Lower lobe of right lung (tissue), 2 donors: Measurements from ENCODE around the gene DCST2. TPM values are rescaled to one million over a fixed set of nuclear protein-coding genes. Genes with fewer than 3 reads are reported as not detected.

Experiments
- ATAC-seq, 2 donors: fragments of 200-7000 bp; cut with Tn5 transposase; one replicate each; pipeline ENCODE4 v1.9.1; 2020 to 2022; ENCODE audit warnings: mild to moderate bottlenecking in 2 of 2, moderate library complexity in 2 of 2
- DNase-seq: peaks from one replicate; pipeline ENCODE4 v3.0.0-alpha.2; 2020
- H3K27ac ChIP-seq: fragments of 200-600 bp; one replicate; pipeline ENCODE4 v1.8.0; 2022
- H3K27me3 ChIP-seq: fragments of 200-600 bp; one replicate; pipeline ENCODE4 v1.8.0; 2022; ENCODE audit warnings: low read depth
- H3K36me3 ChIP-seq: fragments of 200-600 bp; one replicate; pipeline ENCODE4 v1.8.0; 2022; ENCODE audit warnings: mild to moderate bottlenecking
- H3K4me1 ChIP-seq: fragments of 200-600 bp; one replicate; pipeline ENCODE4 v1.8.0; 2022
- H3K4me3 ChIP-seq: fragments of 200-600 bp; one replicate; pipeline ENCODE4 v1.8.0; 2022; ENCODE audit warnings: mild to moderate bottlenecking
- H3K9me3 ChIP-seq: fragments of 200-600 bp; one replicate; pipeline ENCODE4 v1.8.0; 2022
- intact Hi-C: fragments of 100-400 bp; cut with DNase I; formaldehyde crosslinking; loops from one replicate; pipeline ENCODE4 v1.11.0; 2022
- total RNA-seq: library from RNA; stranded (reverse); fragmentation: NEBNext Ultra II Directional; extraction: Animal tissue kit (Norgen Biotek cat#: 25700); gene quantifications from one replicate; pipeline ENCODE4 v1.2.1, GENCODE V29; 2021
- TF ChIP-seq, protein P1 (sequence below): fragments of 200-600 bp; IDR thresholded peaks from one replicate; pipeline ENCODE4 v1.8.0; 2022; ENCODE audit warnings: antibody characterized with exemption, mild to moderate bottlenecking
- donor health status: DM: no; HTN: yes; CAD: no; lungs with severe emphysema.

DCST2 gene
- total RNA-seq, 1 donor from 2014 or later = 1.4 TPM

DNA sequence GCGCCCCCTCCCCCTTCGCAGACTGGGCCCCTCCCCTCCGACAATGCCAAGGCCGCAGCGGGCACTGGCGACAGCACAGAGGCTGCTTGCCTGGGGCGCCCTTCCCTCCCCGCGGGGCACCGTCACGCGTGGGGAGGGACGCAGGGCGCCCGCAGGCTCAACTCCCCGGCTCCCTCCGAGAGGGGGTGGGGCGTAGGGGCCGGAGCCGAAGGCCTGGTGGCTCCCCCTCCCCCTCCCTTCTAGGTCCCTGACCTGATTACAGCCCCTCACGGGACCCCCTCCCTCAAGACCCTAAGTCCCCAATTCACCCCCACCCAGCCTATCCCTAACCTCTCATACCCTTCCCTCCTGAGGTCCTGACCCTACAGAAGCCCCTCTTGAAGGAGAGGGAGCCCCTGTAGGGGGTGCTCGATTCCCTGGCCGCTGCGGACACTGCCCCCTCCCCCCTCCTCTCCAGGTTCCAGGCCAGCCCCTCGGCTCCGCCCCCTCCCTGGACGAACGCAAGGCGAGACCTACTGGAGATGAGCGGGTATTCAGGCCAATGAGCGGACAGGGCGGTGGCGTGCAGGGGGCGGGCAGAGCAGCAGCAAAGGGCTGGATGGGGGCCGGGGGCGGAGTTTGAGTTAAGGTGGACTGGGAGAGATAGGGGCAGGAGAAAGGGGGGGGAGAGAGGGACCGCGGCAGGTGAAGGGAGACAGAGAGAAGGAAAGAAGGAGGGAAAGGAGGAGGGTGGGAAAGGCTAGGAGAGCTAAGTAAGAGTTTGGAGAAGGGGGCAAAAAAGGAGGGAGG, 31.7 kb downstream of the DCST2 start:
- TF ChIP-seq, protein P1, sequence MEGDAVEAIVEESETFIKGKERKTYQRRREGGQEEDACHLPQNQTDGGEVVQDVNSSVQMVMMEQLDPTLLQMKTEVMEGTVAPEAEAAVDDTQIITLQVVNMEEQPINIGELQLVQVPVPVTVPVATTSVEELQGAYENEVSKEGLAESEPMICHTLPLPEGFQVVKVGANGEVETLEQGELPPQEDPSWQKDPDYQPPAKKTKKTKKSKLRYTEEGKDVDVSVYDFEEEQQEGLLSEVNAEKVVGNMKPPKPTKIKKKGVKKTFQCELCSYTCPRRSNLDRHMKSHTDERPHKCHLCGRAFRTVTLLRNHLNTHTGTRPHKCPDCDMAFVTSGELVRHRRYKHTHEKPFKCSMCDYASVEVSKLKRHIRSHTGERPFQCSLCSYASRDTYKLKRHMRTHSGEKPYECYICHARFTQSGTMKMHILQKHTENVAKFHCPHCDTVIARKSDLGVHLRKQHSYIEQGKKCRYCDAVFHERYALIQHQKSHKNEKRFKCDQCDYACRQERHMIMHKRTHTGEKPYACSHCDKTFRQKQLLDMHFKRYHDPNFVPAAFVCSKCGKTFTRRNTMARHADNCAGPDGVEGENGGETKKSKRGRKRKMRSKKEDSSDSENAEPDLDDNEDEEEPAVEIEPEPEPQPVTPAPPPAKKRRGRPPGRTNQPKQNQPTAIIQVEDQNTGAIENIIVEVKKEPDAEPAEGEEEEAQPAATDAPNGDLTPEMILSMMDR = peak; percentile 41
- peak overlapping the region; percentile 97 for H3K4me3 ChIP-seq
- no peaks in the 10 kb centered on the region for H3K9me3 ChIP-seq
- H3K27me3 ChIP-seq = no peaks in the 10 kb centered on the region
- ATAC-seq (peak; percentile 86 to 92), DNase-seq (peak; percentile 100)
- peak overlapping the region; percentile 86 for H3K27ac ChIP-seq
- intact Hi-C loops = no loop called here
- H3K4me1 ChIP-seq = peaks cover 54% of the 10 kb centered on the region
- no peaks in the 10 kb centered on the region for H3K36me3 ChIP-seq

DNA sequence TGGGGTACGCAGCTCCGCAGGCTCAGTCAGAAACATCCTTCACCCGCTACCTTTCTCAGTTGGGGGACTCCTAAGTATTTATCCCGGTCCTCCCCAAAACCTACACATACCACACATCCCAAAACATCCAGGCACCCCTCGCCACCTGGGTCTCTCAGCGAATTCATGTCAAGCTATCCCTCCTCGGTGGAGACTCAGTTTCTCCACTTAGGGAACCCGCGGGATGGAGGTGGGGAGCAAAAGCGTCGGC, 32.2 kb downstream of the DCST2 start:
- intact Hi-C loops = no loop called here
- H3K27ac ChIP-seq = peak overlapping the region; percentile 86
- no peaks in the 10 kb centered on the region for H3K9me3 ChIP-seq
- peak overlapping the region; percentile 97 for H3K4me3 ChIP-seq
- H3K4me1 ChIP-seq = peaks cover 49% of the 10 kb centered on the region
- H3K27me3 ChIP-seq = no peaks in the 10 kb centered on the region
- no peaks in the 10 kb centered on the region for H3K36me3 ChIP-seq
- DNase-seq (no peak), ATAC-seq (no peak)
- TF ChIP-seq, protein P1 = no peak

DNA sequence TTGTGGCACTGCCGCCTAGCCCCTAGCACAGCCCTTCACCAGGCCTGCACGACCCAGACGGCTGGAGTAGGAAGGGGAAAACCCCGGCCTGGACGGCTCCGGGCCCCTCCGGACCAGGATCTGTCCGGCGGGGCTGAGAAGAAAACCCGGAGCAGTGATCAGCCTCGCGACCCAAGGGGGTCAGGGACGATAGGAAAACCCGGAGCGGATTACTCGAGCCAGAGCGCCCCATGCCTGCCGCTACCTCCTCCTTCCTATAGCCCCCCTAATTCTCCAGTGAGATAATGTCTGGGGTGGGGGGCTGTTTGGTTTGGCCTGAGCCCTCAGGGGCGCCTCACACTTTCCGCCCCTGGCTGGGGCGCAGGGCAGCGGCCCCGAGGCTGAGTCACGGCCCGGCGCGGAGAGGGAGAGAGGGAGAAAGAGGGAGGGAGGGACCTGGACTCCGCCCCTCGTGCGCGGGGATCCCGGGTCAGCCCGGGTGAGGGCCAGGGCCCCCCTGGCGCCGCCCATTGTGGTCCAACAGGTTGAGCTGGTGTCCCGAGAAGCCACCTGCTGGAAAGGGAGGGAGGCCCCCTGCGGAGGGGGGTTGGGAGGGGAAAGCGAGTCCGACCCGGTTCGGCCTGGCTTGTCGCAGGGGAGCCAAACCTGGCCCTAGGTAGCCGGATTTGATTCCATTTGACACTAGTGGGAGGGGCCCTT, 32.7 kb downstream of the DCST2 start:
- Histone ChIP-seq H3K9me3 (no peaks in the 10 kb centered on the region), H3K27ac (peak overlapping the region; percentile 86), H3K4me3 (peak overlapping the region; percentile 97), H3K36me3 (no peaks in the 10 kb centered on the region), H3K4me1 (peaks cover 48% of the 10 kb centered on the region), H3K27me3 (no peaks in the 10 kb centered on the region)
- DNase-seq (peak; percentile 96), ATAC-seq (peak; percentile 77 to 82)
- intact Hi-C loops = no loop called here
- TF ChIP-seq, protein P1 = no peak

DNA sequence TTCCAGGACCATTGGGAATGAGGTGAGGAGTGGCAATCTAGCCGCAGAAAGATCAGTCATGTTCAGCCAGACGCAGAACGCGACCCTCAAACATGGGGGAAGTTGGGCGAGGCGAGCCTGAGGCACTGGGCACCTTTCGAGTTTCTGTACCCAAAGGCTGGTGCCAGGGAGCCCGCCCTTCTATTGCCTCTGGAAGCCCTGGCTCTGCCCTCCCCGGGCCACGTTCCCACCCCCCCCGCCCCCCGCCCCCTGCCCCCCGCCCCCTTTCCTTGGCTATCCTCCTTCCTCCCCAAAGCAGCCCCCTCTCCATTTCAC, 33.2 kb downstream of the DCST2 start:
- ATAC-seq = no peak
- peaks cover 48% of the 10 kb centered on the region for H3K4me1 ChIP-seq

DNA sequence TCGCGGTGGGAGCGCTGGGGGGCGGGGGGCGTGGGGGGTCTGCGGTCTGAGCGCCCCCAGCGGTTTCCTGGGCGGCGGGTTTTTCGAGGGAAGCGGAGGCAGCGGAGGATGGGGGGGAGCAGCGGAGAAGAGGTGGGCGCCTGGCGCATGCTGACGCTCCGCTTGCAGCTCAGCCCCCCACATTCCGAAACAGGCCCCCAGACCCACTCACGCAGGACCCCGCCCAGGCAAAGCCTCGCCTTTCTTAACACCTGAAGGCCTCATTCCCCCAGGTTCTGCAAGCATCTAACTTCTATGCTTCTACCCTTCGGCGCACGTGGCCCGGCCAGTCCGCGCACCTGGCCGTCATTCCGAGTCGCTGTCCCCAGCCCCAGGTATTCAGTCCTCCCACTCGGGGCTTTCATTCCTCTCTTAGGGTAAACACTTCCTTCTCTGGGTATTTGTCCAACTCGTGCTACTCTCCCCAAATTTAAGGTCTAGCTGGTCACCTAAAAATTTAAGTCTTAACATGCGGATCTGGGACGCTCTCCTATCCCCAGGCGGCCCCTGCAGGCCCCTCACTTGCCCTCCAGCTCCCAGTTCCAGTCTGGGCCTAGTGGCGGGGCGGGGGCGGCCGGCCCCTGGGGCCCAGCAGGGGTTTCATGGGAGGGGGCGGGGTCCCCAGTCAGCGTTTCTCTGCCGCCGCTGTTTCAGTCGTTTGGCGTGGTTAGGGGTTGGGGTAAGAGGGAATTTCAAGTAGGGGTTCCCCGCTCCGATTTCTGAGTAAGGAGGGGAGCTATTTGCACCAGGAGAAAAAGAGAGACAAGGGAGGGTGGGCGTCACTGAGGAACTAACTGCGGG, 33.8 kb downstream of the DCST2 start:
- H3K27ac ChIP-seq = peak overlapping the region; percentile 86
- no peaks in the 10 kb centered on the region for H3K36me3 ChIP-seq
- intact Hi-C loops = no loop called here
- DNase-seq = no peak
- no peaks in the 10 kb centered on the region for H3K27me3 ChIP-seq
- H3K4me1 ChIP-seq = peaks cover 42% of the 10 kb centered on the region
- H3K4me3 ChIP-seq = peak overlapping the region; percentile 97
- TF ChIP-seq, protein P1 = no peak
- H3K9me3 ChIP-seq = no peaks in the 10 kb centered on the region
- ATAC-seq = no peak

More for the DNA sequence above, 33.2 kb downstream of the DCST2 start:
- no peaks in the 10 kb centered on the region for H3K36me3 ChIP-seq
- intact Hi-C loops = no loop called here
- H3K4me3 ChIP-seq = peak overlapping the region; percentile 97
- H3K9me3 ChIP-seq = no peaks in the 10 kb centered on the region
- peak overlapping the region; percentile 86 for H3K27ac ChIP-seq
- H3K27me3 ChIP-seq = no peaks in the 10 kb centered on the region
- DNase-seq = peak; percentile 66
- TF ChIP-seq, protein P1 = no peak
